ENCODE data around the gene ZNF438.
A peak's percentile ranks its signal among the peaks of the same experiment; 100 is the strongest.
"Not testable (repeated sequence)": the region's sequence is repeated elsewhere in the genome, so short reads cannot be mapped to it uniquely, and the experiment has no call there.

ZNF438 gene

DNA sequence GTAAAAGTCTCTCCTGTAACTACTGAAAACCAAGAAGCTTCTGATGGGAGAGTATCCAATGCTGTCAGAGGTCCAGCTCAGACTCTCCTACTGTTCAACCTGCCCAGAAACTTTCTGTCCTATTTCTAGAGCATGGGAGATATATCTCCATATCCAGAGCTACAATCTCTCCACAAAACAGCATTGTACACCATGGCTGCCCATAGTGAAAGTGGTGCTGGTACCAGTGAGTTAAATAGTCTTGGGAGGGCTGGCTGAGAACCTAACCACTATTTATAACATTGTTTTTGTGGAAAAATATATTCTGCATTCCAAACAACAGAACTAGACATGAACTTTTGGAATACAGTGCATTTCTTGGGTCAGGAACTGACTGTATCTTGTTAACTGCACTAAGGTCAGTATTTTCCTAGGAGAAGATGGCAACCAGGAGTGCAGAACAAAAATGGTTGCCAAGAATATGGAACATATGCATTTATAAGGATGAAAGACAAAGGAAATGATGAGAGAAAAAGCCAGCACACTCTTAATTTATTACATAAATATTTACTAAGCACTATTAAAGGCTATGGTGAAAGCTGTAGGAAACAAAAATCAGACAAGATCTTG is 91.9 kb downstream of the ZNF438 start:
- no peak for DNase-seq (ENCODE audit: low spot score)

DNA sequence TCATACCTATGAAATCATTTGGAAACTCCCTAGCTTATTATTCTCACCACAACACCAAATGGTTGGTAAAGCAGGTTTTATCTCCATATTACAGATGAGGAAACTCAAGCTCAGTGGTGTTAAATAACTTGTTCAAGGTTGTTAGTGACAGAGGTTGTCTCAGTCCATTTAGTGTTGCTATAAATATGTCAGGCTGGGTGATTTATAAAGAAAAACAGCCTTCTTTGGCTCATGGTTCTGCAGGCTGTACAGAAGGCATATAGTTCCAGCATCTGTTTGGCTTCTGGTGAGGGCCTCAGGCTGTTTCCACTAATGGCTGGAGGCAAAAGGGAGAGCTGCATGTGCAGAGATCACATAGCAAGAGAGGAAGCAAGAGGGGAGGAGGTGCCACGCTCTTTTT is 96.6 kb downstream of the ZNF438 start:
- no peak for DNase-seq (ENCODE audit: low spot score)

DNA sequence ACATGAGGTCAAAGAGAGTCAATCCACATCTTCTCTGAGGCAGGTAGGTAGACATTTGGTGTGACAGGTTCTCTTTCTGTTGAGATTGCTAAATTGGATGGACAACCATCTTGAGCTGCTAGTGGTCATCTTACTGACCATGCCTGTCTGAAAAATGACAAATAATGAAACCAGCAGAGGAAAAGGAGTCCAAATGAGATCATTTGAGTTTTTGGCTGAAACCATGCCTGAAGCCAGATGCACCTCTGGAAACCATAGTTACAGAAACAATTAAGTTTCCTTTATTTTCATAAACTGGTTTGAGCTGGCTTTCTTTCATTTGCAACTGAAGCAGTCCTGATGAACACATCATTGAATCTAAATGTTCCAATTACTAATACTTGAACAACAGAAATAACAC is 100.6 kb downstream of the ZNF438 start:
- DNase-seq (ENCODE audit: low spot score): no peak

DNA sequence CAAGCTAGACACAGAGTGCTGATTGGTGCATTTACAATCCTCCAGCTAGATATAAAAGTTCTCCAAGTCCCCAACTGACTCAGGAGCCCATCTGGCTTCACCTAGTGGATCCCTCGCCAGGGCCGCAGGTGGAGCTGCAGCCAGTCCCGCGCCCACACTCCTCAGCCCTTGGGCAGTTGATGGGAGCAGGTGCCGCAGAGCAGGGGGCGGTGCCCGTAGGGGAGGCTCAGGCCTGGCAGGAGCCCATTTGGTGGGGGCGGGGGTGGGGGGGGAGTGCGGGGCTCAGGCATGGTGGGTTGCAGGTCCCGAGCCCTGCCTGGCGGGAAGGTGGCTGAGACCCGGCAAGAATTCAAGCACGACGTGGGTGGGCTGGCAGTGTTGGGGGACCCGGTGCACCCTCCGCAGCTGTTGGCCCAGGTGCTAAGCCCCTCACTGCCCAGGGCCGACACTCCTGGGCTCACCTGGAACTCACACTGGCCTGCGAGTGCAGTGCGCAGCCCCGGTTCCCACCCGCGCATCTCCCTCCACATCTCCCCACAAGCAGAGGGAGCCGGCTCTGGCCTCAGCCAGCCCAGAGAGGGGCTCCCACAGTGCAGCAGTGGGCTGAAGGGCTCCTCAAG is 101.7 kb downstream of the ZNF438 start:
- no peak for DNase-seq (ENCODE audit: low spot score)

DNA sequence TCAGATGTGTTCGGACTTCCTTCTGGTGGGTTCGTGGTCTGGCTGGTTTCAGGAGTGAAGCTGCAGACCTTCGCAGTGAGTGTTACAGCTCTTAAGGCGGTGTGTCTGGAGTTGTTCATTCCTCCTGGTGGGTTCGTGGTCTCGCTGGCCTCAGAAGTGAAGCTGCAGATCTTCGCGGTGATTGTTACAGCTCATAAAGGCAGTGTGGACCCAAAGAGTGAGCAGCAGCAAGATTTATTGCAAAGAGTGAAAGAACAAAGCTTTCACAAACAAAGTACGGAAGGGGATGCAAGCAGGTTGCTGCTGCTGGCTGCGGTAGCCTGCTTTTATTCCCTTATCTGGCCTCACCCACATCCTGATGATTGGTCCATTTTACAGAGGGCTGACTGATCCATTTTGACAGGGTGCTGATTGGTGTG is 102.3 kb downstream of the ZNF438 start:
- DNase-seq (ENCODE audit: low spot score): peak; percentile 7

DNA sequence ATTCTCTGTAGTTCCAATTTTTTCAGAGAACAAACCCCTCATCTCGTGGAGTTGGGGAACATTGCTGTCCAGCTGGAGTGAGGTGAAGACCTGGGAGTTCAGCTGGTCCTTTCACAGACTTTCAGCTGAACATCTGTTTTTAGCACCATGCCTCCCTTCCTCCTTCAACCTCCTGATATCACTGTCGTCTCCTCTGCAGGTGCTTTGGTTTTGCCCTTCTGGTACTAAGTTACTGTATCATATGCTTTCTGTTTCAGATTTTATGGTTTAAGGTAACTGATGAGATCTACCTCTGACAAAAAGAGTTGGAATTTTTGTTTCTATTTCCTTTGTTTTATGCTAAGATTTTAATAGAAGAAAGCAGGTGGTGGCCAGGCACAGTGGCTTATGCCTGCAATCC is 102.9 kb downstream of the ZNF438 start:
- DNase-seq (ENCODE audit: low spot score): no peak

DNA sequence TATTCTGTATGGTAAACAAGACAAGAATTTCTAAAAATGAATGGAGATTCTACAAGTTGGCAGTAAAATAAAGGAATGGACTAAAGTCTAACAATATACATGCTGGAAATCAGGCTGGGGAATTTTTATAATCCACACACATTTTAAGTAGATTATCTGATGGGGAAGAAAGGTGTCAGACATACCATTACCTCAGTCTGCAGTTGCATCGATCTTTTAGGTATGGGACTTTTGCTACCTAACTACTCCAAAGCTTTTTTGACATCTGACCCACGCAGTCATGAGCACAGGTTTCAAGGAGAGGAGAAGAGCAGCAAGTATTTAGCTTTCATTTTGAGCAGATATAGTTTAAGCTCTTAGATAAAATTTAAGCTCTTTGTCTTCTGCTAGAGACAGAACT is 113.0 kb downstream of the ZNF438 start:
- no peak for DNase-seq (ENCODE audit: low spot score)

DNA sequence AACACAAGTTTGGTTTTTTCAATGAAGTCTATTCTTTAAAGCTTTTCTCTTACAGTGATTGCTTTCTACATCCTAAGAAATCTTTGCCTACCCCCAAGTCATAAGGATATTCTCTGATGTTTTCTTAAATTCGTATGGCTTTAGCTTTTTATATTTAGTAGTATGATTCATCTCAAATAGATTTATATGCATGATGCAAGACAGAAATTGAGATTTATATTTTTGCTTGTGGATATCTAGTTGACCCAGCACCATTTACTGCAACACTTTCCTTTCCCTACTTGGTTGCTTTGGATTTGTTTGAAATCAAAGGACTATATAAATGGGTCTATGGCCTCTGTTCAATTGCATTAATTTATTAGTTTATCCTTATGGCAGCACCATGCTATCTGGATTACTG is 113.9 kb downstream of the ZNF438 start:
- no peak for DNase-seq (ENCODE audit: low spot score)

DNA sequence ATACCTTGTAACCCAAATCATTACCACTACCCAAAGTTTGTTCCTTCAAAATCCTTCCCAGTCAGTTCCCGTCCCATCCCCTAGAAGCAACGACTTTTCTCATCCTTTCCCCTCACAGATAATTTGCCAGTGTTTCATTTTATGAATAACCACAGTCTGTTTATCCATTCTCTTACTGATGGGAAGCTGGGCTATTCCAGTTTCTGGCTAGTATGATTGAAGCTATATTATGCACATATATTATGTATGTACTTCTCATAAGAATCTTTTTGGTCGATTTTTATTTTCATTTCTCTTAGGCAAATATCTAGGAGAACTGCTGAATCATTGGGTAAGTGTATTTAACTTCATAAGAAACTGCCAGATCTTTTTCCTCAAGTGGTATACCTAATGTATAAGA is 114.6 kb downstream of the ZNF438 start:
- DNase-seq (ENCODE audit: low spot score): no peak

DNA sequence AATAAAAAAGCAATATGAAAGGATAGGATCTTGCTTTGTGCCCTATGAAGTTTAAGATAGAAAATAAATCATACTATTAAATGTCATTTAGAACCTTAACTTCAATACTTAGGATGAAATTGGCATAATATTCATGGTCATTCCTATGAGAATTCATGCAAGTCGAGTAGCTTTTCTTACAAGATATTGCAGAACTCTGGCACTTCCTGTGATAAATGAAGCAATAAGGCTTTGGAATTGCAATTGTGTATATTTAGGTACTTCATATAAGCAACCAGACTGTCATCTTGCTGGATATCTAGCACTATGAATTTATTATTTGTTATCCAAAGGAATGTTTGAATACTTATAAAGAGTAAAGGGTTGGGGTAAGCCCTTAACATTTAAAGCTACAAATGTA is 116.5 kb downstream of the ZNF438 start:
- DNase-seq (ENCODE audit: low spot score): no peak

DNA sequence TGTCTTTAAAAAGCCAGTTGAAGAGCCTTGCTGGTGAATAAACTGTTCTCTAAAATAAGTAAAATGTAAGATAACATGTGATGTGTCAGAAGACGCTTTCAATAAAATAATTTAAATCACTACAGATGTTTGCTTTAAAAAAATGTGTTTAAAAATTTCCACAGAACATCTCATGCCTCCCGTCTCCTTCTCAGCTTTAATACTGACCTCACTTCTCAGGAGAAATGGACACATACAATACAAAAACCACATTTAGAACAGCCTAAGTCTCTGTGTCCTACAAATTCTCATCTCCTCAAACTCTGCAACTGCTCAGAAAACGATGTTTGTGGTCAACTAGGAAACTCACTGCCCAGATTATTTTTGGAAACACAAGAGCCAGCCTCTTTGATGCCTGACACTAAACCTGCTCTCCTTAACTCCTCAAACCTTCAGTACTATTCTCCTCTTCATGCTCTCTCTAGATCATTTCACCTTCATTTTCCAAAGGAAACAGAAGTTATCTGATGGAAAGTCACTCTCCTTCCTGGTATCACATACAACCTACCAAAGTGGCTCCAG is 120.3 kb downstream of the ZNF438 start:
- no peak for DNase-seq (ENCODE audit: low spot score)

DNA sequence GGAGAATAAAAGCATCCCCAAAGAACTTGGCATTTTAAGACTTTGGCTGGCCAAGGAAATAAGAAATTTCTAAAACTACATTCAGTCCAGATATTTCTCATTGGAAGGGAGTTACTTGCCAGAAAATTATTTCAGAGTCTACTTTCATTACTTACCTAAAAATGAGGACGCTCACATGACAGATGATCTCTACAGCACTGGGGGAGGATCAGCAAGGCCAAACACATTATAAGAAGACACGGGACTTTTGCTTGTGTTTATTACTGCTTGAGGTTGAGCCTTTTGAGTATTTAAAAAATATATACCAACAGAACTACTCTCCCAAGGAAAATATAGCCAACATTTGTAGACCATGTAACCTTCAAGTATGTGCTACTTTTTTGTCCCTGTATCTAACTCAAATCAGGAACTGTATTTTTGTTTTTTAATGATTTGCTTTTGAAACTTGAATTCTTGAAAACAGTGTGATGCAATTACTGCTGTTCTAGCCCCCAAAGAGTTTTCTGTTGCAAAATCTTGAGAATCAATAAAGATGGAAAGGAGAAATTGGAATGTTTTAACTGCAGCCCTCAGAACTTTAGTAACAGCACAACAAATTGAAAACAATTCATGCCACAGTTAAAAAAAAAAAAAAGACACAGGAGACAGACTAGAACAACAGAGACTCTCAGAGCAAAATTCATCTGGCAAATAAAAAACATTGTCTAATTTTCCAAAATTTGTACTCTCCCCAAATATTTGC is 128.1 kb downstream of the ZNF438 start:
- no peak for DNase-seq (ENCODE audit: low spot score)

DNA sequence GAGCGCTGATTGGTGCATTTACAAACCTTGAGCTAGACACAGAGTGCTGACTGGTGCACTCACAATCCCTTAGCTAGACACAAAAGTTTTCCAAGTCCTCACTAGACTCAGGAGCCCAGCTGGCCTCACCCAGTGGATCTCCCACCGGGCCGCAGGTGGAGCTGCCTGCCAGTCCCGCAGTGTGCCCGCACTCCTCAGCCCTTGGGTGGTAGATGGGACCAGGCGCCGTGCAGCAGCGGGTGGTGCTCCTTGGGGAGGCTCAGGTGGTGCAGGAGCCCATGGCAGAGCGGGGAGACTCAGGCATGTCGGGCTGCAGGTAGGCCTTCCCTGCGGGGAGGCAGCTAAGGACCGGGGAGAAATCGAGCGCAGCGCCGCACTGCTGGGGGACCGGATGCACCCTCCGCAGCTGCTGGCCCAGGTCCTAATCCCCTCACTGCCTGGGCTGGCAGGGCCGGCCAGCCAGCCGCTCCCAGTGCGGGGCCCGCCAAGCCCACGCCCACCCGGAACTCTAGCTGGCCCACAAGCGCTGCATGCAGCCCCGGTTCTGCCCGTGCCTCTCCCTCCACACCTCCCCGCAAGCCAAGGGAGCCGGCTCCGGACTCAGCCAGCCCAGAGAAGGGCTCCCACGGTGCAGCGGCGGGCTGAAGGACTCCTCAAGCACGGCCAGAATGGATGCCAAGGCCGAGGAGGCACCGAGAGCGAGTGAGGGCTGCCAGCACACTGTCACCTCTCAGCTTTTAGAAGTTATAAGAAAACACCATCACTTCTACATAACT is 128.9 kb downstream of the ZNF438 start:
- no peak for DNase-seq (ENCODE audit: low spot score)

DNA sequence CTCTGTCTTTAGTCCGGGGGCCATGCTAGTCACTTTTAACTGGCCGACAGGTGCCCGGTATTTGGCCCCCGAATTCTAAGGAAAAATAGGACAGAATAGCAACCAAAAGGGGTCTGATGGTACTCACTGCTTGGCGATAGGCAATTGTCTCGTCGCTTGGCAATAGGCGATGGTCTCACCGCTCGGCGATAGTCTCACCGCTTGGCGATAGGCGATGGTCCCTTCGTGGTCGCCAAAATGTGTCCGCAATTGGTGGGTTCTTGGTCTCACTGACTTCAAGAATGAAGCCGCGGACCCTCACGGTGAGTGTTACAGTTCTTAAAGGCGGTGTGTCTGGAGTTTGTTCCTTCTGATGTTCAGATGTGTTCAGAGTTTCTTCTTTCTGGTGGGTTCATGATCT is 130.2 kb downstream of the ZNF438 start:
- DNase-seq (ENCODE audit: low spot score): not testable (repeated sequence)

DNA sequence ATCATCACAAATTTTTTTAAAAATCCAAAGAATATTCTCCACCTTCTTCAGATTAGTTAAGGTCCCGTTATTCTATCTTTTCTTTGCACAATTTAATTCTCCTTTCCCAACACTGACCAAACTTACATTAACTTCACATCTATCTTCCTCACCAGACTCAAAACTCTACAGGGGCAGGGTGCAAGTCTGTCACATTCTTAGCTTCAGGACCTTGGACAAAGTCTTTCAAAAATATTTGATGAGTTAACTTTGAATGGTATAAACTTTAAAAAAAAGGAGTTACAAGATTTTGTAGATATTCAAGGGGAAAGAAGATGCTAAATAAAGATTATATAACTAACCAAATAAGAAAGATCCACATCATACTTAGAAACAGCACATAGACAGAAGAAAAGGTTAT is 132.7 kb downstream of the ZNF438 start:
- DNase-seq (ENCODE audit: low spot score): no peak

DNA sequence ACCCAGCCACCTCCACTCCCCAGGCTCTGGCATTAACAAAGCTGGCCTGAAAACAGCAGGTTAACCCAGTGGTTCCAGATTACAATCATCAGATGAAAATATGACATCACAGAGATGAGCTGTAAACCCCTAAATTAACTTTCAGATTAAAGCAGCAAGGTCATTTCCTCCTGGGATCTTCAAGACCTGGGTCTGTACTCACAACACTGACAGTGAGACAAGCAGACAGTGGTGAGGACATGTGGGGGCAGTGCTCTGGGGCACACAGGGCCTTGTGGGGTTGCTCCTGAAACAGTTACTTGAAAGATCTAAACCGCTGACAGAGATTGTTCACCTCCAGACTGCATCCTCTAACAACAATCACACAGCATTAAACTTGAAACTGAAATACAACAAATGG is 134.1 kb downstream of the ZNF438 start:
- no peak for DNase-seq (ENCODE audit: low spot score)

DNA sequence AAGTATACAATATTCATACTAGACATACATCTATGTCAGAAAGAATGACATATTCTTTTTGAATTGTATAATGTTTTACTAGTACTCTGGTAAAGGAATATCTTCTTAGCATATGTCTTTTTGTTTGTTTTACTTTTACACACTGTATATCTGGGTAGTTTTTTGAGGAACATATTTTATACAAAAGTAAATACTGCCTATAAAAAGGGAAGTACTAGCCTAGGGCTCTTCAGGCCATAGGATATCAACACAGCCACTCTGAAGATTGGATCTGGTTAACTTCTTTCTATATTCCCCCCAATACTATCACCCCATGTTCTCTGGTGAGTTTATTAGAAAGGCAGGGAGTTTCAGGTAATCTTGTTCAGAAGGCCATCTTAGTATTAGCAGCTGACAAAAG is 134.6 kb downstream of the ZNF438 start:
- no peak for DNase-seq (ENCODE audit: low spot score)

DNA sequence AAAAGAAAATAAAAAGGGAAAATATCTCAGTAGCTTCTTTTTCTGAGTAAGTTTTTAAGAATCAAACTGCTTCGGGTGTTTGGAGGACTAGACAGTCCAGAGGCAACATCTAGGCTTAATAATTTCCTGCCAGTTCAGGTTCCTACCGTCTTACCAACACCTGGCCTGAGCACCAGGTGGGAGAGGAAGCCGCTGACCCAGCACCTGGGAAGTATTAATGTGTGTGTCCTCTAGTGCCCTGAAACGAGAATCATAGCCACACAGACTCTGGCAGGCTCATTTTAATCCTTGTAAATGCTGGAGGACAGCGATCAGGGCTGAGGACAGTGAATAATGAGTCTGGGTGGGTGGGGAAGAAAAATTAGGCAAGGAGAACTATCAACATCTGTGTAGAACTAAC is 137.4 kb downstream of the ZNF438 start:
- DNase-seq (ENCODE audit: low spot score): no peak

DNA sequence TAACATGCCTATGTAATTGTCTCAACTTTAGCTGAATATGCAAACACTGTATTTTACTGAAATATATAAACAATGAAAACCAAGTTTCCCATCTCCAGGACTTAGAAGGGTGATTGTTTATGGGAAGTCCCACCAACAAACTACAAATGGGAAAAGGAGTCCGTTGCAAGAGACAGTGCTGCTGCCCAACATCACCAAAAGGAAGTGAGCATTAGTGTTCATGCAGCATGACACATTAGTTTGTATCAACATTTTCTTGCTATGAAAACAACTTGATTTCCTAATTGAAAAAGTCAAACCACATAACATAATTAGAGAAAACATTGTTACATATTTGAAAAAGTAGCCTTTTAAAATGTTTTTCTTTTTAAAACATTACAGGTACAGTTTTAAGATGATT is 138.5 kb downstream of the ZNF438 start:
- DNase-seq (ENCODE audit: low spot score): no peak

DNA sequence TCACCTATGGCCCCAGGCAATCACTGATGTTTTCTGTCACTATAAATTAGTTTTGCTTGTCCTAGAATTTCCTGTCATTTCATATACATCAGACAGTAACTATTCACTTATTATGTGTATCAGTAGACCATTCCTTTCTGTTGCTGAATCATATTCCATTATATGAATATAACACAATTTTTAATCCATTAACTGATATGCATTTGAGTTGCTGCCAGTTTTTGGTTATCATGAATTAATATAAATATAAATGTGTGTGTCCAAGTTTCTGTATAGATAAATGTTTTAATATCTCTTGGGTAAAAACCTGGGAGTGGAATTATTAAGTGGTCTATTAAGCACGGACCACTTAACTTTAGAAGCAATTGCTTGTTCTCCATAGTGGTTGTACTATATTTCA is 143.8 kb downstream of the ZNF438 start:
- DNase-seq (ENCODE audit: low spot score): no peak

DNA sequence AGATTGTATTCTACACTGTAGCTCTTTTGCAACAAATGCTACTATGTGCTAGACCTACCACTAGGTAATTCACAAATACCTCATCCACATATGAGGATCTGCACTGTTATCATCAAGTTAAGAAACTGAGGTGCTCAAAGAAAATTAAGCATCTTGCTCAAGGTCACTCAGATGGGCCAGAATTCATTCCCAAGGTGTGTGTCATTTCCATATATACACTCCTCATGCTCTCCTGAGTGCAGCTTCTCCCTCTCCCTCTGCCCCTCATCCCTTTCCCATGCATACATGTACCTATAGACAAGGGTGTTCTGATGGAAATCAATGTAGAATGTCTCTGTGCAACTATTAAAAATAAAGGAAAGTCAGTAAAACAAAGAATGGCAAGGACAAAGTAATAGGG is 146.2 kb downstream of the ZNF438 start:
- no peak for DNase-seq (ENCODE audit: low spot score)

DNA sequence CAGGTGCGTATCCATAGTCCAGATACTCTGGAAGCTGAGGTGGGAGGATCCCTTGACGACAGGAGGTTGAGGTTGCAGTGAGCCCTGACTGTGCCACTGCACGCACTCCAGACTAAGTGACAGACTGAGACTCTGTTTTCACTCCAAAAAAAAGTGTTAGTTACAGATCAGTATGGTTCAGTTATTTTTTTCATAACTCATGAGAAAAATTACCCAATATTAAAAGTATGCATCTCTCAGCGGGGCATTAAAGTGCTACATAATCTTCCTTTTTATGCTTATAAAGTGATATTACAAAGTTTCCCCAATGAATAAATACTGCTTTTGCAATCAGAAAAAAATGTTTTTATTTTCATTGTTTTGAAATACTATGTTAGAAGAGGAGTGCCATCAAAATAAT is 147.9 kb downstream of the ZNF438 start:
- DNase-seq (ENCODE audit: low spot score): no peak

DNA sequence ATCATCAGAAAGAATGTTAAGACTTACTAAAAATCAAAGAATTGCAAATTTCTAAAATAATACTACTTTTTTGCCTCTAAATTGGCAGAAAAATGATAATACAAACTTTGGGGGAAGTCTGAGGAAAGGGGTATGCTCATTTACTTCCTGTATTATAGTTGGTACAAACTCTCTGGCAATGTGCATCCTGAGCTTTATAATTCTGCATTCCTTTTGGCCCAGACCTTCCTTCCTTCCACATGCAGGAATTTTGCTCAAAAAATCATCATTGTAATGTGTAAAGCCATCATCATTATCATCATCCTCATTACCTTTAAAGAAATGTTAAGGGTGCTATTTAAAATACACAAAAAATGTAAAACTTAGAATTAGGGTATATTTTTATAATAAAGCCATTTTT is 148.5 kb downstream of the ZNF438 start:
- no peak for DNase-seq (ENCODE audit: low spot score)

Data from CD4-positive, alpha-beta T cell treated with Interleukin-6 at 100 ng/mL for 8 hours (primary cell).